ENCODE data around the gene KIF16B.

Gene KIF16B

DNA sequence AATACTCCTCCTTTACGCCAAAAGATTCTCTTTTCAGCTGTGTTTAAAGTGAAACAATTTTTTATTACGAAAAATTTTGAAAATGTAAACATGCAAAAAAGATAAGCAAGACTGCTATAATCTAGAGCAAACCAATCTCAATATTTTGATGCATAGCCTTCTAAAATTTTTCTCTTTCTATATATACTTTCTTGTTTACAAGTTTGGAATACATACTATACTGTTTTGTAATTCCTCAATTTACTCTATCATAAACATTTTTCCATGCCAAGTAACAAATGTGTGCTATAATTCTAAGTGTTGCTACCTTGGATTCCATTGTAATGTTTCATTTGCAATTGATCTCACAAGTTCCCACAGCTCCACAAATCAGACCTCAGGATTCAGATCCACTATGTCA is 43.1 kb upstream of the KIF16B start:
- H3K27ac ChIP-seq = no peak overlapping the region
- TF ChIP-seq, protein P1, sequence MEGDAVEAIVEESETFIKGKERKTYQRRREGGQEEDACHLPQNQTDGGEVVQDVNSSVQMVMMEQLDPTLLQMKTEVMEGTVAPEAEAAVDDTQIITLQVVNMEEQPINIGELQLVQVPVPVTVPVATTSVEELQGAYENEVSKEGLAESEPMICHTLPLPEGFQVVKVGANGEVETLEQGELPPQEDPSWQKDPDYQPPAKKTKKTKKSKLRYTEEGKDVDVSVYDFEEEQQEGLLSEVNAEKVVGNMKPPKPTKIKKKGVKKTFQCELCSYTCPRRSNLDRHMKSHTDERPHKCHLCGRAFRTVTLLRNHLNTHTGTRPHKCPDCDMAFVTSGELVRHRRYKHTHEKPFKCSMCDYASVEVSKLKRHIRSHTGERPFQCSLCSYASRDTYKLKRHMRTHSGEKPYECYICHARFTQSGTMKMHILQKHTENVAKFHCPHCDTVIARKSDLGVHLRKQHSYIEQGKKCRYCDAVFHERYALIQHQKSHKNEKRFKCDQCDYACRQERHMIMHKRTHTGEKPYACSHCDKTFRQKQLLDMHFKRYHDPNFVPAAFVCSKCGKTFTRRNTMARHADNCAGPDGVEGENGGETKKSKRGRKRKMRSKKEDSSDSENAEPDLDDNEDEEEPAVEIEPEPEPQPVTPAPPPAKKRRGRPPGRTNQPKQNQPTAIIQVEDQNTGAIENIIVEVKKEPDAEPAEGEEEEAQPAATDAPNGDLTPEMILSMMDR (IDR thresholded peaks at IDR 0.05) = no peak
- no peak for TF ChIP-seq ZFX (IDR thresholded peaks at IDR 0.05; ENCODE audit: borderline replicate concordance)

DNA sequence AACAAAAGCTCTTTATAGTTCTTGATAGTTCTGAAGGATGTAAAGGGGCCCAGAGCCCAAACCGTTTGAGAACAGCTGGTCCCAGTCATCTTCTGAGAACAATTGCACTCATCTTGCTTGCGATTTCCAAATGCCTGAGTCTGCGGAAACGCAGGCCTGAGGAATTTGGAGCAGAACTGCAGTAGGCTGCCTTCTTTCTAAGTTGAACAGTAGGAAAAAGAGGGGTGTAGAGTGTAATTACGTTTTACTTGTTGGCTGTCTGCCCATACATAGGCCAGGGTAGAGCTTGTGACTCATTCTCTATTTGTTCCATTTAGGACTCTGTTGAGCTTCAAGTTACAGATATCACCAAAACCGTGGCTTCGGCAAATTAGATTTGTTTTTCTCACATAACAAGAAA is 42.0 kb upstream of the KIF16B start:
- no peak overlapping the region for H3K27ac ChIP-seq
- TF ChIP-seq, protein P1 (IDR thresholded peaks at IDR 0.05) = no peak
- TF ChIP-seq ZFX (IDR thresholded peaks at IDR 0.05; ENCODE audit: borderline replicate concordance) = no peak

DNA sequence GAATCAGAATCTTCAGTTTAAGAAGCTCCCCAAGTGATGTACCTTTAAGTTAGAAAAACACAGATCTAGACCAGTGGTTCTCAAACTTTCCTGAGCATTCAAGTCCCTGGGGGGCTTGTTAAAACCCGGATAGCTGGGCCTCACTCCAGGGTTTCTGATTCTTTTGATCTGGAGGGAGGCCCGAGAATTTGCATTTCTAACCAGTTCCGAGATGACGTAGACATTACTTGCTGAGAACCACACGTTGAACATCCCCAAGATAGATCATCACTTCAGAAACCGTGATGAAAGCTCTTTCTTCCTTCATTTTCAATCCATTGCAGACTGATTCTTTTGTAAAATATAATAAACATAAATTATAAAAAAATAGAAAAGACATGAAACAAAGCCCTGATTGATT is 40.7 kb upstream of the KIF16B start:
- no peak overlapping the region for H3K27ac ChIP-seq
- no peak for TF ChIP-seq ZFX (IDR thresholded peaks at IDR 0.05; ENCODE audit: borderline replicate concordance)
- TF ChIP-seq, protein P1 (IDR thresholded peaks at IDR 0.05) = no peak

DNA sequence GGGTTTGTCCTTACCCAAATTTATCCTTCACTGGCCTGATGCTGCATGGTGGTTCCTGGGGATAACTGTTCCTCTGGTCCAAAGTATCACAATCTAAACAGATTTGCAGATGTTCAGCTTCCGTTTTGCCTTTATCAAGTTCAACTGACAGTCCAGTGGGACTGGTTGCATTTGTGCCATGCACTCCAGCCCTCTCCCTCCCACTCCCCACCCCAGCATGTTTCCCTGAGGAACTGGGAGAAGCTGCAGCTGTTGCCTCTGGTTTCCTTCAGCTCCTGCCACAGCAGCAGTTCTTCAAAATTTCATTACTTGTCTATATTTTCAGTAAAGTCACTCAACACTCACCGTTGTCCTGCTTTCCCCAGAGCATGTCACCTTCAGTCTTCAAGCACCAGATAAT is 39.5 kb upstream of the KIF16B start:
- no peak for TF ChIP-seq ZFX (IDR thresholded peaks at IDR 0.05; ENCODE audit: borderline replicate concordance)
- TF ChIP-seq, protein P1 (IDR thresholded peaks at IDR 0.05) = no peak
- no peak overlapping the region for H3K27ac ChIP-seq

DNA sequence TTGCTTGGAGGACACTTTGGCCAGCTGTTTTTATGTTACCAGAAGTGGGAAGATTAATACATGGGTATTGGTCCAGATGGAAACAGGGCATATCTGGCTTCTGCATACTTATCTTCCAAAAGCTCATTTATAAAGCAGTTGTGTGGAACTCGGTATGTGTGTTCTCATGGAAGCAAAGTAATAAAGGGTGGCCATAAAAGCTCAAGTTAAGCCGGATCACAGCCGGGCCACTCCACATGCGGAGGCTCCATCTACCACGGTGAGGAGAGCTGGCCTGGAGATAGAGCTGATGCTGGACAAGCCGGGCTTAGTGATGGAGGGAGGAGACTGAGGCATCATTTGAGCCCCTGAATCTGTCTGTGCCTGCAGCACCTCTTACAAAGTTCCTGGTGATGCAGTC is 38.6 kb upstream of the KIF16B start:
- no peak for TF ChIP-seq ZFX (IDR thresholded peaks at IDR 0.05; ENCODE audit: borderline replicate concordance)
- TF ChIP-seq, protein P1 (IDR thresholded peaks at IDR 0.05) = no peak
- H3K27ac ChIP-seq = no peak overlapping the region

DNA sequence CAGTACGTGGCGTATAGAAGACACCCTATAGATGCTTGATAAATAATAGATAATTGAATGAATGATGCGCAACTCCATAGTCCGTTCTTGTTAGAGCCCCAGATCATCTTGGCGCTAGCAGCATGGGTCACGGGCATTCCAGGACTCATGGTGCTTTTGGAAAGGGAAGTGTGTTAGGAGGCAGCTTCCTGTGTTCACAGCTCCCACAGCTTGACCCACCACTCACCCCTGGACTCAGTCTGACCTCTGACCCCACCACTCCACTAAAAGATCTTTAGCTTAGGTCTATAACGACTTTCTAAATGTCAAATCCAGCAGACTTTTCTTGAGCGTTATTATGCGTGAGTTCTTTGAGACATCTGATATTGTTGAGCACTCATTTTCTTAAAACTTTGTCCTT is 35.8 kb upstream of the KIF16B start:
- TF ChIP-seq ZFX (IDR thresholded peaks at IDR 0.05; ENCODE audit: borderline replicate concordance) = no peak
- TF ChIP-seq, protein P1 (IDR thresholded peaks at IDR 0.05) = no peak
- no peak overlapping the region for H3K27ac ChIP-seq

DNA sequence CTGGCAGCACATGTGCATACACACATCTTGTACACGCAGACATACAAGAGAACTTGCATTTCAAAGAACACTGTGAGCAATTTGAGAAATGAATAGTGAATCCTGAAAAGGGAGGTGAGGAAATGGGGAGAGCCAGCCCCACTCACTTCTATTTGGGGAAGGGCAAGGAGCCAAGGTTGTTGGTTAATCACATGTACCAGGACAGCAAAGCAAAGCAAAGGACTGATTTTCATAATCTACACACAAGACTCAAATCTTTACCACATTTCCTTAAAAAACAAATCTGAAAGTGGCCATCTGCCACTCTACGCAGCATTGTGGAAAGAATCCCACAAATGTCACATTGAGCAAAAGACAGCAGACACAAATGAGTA is 35.0 kb upstream of the KIF16B start:
- no peak overlapping the region for H3K27ac ChIP-seq
- TF ChIP-seq ZFX (IDR thresholded peaks at IDR 0.05; ENCODE audit: borderline replicate concordance) = no peak
- TF ChIP-seq, protein P1 (IDR thresholded peaks at IDR 0.05) = no peak
